Measurements from ENCODE around the gene TRAF7. TPM values are rescaled to one million over a fixed set of nuclear protein-coding genes. Genes with fewer than 3 reads are reported as not detected.

The TRAF7 gene
- total and polyA plus RNA-seq, 2 of the 13 experiments (the other 11 are each of a cell fraction or from before 2014, with no cell fraction given) = 47.9 to 65.6 TPM

- Histone ChIP-seq H3K27ac (ENCODE audit: extremely low read length, insufficient read depth, low read length) (no peak overlapping the region), H3K4me3 (replicated peaks in 1 of 3; ENCODE audit: insufficient read depth in 1 of 3, low read depth in 2 of 3, low read length in 3 of 3) (no peak overlapping the region), H4K20me1 (ENCODE audit: insufficient read depth, low read length) (peaks cover 10% of the 10 kb centered on the region; the same call in 1 of the 2 replicates), H3K9me3 (ENCODE audit: low read length) (no peaks in the 10 kb centered on the region), H3K9ac (ENCODE audit: insufficient read depth, low read depth, low read length) (no peak overlapping the region), H3K36me3 (replicated peaks in 1 of 2; ENCODE audit: control insufficient read depth in 1 of 2, insufficient read depth in 2 of 2, low read length in 2 of 2) (peaks cover 13 to 31% of the 10 kb centered on the region in 2 experiments; a peak in 3 of 5 replicates), H3K4me1 (ENCODE audit: insufficient read depth, low read length) (peaks cover 43% of the 10 kb centered on the region), H3K4me2 (ENCODE audit: low read depth, low read length) (no peak overlapping the region), H3K79me2 (ENCODE audit: insufficient read depth, low read length) (peaks cover 20% of the 10 kb centered on the region), H3K27me3 (ENCODE audit: control insufficient read depth in 1 of 2, insufficient read depth in 2 of 2, low read length in 2 of 2) (no peaks in the 10 kb centered on the region), H2AFZ (ENCODE audit: low read length) (no peak overlapping the region)
- POLR2A ChIA-PET = interaction anchor here (2.2 to 2.9 kb wide), 2 partner anchors 9 to 11 kb away, joined by 8 to 12 read pairs; partner anchors contain the start of gene TRAF7
- ATAC-seq (no peak), FAIRE-seq (no peak), DNase-seq (ENCODE audit: low spot score) (no peak)
- BruUV-seq (replicated peaks) = no TSS peak
- in situ Hi-C loops (cut with HindIII; ENCODE audit: extremely low pct_ligation_motif_present, low pct_unique_long_range_greater_than_20kb) = no loop called here
- intact Hi-C loops (cut with micrococcal nuclease; ENCODE audit: unreplicated experiment) = no loop called here
- CTCF ChIA-PET (ENCODE audit: low intra/inter-chr PET ratio, low total read pairs) = no interaction called here
- 90% methylated on average over 16 of the region's 17 CpGs for WGBS (ENCODE audit: low lambda C conversion rate)
- TF ChIP-seq MIXL1 (CRISPR knock-in tag; IDR thresholded peaks at IDR 0.05) (no peak), ZBTB1 (CRISPR knock-in tag; IDR thresholded peaks at IDR 0.05; ENCODE audit: borderline replicate concordance) (no peak), NFE2 (CRISPR knock-in tag; IDR thresholded peaks at IDR 0.05) (no peak), ZNF296 (CRISPR knock-in tag; conservative IDR thresholded peaks at IDR 0.05) (no peak), TEAD3 (CRISPR knock-in tag; optimal IDR thresholded peaks at IDR 0.05; ENCODE audit: borderline replicate concordance) (peak; percentile 50), CEBPG (CRISPR knock-in tag; IDR thresholded peaks at IDR 0.05) (peak; percentile 51; the same call in 1 of the 2 replicates), TEF (CRISPR knock-in tag; IDR thresholded peaks at IDR 0.05) (no peak), SIN3A (IDR thresholded peaks at IDR 0.05; ENCODE audit: borderline replicate concordance, low read depth, low read length) (no peak), HOXA3 (CRISPR knock-in tag; IDR thresholded peaks at IDR 0.05) (peak; percentile 10; the same call in 1 of the 2 replicates), ZNF75D (CRISPR knock-in tag; IDR thresholded peaks at IDR 0.05; ENCODE audit: borderline replicate concordance) (no peak), CEBPB (IDR thresholded peaks at IDR 0.05; ENCODE audit: borderline replicate concordance, low read depth, low read length) (peak; percentile 24; the same call in 1 of the 2 replicates)
These were observed 10.9 kb downstream of the TRAF7 start for GRCh38 chr16:2166263-2167067.
